Ovary (tissue), 3 donors: ENCODE results near the gene DPP9.

ENCODE experiments used
- EP300 ChIP-seq: sonication (generic); formaldehyde crosslinking; IDR thresholded peaks from one replicate; pipeline ENCODE4 v1.6.1; 2017; ENCODE audit warnings: antibody characterized with exemption
- POLR2A ChIP-seq: fragments of 450-650 bp; IDR thresholded peaks from one replicate; pipeline ENCODE4 v1.6.1; 2017; ENCODE audit warnings: antibody characterized with exemption, mild to moderate bottlenecking, moderate library complexity
- TF ChIP-seq, protein P1 (sequence below), 3 donors: fragments of 450-650 bp in 2 of 3; fragments of 200-600 bp in 1 of 3; IDR thresholded peaks; one replicate each; pipeline versions ENCODE4 v1.5.1 to v1.8.0; 2016 to 2022; ENCODE audit warnings: antibody characterized with exemption in 3 of 3, mild to moderate bottlenecking in 1 of 3
- donor health status: DM: no; HTN: no; CAD: no.

GRCh38 chr19:4700693-4700970 is 23.0 kb downstream of the DPP9 start:
- TF ChIP-seq, protein P1, sequence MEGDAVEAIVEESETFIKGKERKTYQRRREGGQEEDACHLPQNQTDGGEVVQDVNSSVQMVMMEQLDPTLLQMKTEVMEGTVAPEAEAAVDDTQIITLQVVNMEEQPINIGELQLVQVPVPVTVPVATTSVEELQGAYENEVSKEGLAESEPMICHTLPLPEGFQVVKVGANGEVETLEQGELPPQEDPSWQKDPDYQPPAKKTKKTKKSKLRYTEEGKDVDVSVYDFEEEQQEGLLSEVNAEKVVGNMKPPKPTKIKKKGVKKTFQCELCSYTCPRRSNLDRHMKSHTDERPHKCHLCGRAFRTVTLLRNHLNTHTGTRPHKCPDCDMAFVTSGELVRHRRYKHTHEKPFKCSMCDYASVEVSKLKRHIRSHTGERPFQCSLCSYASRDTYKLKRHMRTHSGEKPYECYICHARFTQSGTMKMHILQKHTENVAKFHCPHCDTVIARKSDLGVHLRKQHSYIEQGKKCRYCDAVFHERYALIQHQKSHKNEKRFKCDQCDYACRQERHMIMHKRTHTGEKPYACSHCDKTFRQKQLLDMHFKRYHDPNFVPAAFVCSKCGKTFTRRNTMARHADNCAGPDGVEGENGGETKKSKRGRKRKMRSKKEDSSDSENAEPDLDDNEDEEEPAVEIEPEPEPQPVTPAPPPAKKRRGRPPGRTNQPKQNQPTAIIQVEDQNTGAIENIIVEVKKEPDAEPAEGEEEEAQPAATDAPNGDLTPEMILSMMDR (IDR thresholded peaks at IDR 0.05): no peak
- no peak for TF ChIP-seq POLR2A
- TF ChIP-seq EP300: no peak
